K562 treated with DMSO at 1 percent for 12 hours (cell line): ENCODE data around the gene ZNF586. TPM values are rescaled to one million over a fixed set of nuclear protein-coding genes. Genes with fewer than 3 reads are reported as not detected.

Experiments
- total RNA-seq: library from RNA; unstranded; fragments of 300-600 nt; gene quantifications from 2 replicates; pipeline ENCODE4 v1.2.3, GENCODE V29; 2022; ENCODE audit not compliant: insufficient read depth

The ZNF586 gene
- 1.2 and 5.0 TPM in 2 replicates for total RNA-seq

DNA sequence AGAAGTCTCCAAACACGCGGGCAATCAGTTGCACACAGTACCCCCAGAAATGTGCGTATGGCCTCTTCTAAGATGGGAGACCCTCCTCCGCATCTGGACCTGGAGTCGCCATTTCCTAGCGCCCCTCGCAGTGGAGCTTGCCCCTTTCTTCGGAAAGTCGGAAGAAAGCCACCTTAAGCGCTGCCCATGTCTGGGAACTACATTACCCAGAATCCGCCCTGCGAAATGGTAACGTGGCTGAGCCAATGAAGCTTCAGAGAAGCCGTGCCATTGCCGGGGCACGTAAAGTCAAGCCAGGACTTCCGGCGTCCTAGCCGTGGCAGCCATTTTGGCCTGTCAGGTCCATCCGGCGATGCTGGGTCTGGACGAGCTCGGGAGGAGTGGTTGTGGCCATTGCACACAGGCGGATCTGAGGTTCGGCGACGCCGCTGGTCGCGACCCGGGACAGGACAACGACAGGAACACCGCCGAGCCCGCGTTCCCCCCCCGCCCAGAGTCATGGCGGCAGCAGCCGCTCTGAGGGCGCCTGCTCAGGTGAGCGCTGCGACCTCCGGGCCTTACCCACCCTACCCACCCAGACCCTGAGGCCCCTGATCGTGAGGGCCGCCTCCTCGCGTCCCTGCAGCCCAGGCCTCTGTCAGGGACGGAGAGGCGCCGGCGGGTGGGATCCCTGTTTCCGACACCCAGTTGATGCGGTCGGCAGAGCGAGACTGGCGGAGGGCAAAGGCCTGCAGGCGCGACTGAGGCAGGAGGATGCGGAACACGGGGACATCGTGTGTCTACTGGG is at the start of gene ZNF586:
ZNF586 (plus strand) TSS at position 332 of the 787 bp plus-strand sequence; CDS start at position 499, 167 bp downstream.

GRCh38 chr19:57746580-57747471 is 22.6 kb upstream of the ZNF586 start, which contains the start of gene ZNF776:
Gene ZNF776, plus strand, starts transcription at chr19:57746815. Its CDS starts 244 bp downstream, at chr19:57747059.

GRCh38 chr19:57814505-57815246 is 45.2 kb downstream of the ZNF586 start, which contains the start of gene ZNF552:
Gene ZNF552, minus strand, starts transcription at chr19:57814913. Its CDS starts 170 bp downstream, at chr19:57814743.

DNA sequence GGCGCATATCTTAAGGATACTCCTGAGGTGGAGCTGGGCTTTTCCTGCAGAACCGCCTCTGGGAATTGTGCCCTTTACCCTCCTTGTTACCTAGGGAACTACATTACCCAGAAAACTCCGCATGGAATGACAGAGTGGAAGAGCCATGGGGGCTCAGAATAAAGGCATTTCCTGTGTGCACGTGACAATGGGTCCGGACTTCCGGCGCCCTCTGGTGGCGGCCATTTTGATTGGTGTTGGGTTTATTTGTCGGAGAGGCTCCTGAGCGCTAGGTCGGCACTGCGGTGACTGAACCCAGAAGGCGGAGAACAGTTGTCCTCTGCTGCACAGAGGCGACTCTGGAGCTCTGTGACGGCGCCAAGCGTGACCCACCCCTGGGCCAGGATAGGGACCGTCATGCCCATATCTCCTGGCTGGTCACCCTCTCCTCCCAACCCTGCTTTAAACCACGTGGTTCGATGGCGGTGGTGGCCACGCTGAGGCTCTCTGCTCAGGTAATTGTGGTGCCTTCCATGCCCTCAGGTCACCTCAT is 60.7 kb downstream of the ZNF586 start, which contains the start of gene ZNF587B:
ZNF587B (plus strand) TSS at position 229 of the 532 bp plus-strand sequence; CDS start at position 459, 230 bp downstream.

Other genes with a start within 250 kb of the ZNF586 start
- gene ZNF549, start 242.3 kb upstream of the ZNF586 start, total RNA-seq: 0.16 TPM in 1 of 2 replicates, not detected in the other
- gene ZNF550, start 209.8 kb upstream of the ZNF586 start, total RNA-seq: 2.5 and 3.1 TPM in 2 replicates
- 1.3 and 2.0 TPM in 2 replicates for gene ZNF416, start 190.8 kb upstream of the ZNF586 start, total RNA-seq
- gene ZIK1, start 185.5 kb upstream of the ZNF586 start, total RNA-seq: 0.36 TPM in 1 of 2 replicates, not detected in the other
- gene ZNF530, start 169.8 kb upstream of the ZNF586 start, total RNA-seq: 5.8 and 6.7 TPM in 2 replicates
- 1.1 and 14.4 TPM in 2 replicates for gene ZNF134, start 155.4 kb upstream of the ZNF586 start, total RNA-seq
- gene ZNF211, start 136.5 kb upstream of the ZNF586 start, total RNA-seq: 2.7 and 6.6 TPM in 2 replicates
- not detected in 2 replicates for gene ZSCAN4, start 100.7 kb upstream of the ZNF586 start, total RNA-seq
- 1.1 and 5.0 TPM in 2 replicates for gene ZNF551, start 87.7 kb upstream of the ZNF586 start, total RNA-seq
- not detected in 2 replicates for gene ZNF154, start 60.5 kb upstream of the ZNF586 start, total RNA-seq
- gene ZNF671, start 42.1 kb upstream of the ZNF586 start, total RNA-seq: 0.44 and 0.84 TPM in 2 replicates
- 1.7 and 9.0 TPM in 2 replicates for gene ZNF776, start 22.9 kb upstream of the ZNF586 start, total RNA-seq
- 2.8 and 7.9 TPM in 2 replicates for gene ZNF552, start 45.2 kb downstream of the ZNF586 start, total RNA-seq
- gene ZNF587B, start 60.6 kb downstream of the ZNF586 start, total RNA-seq: 2.1 and 4.1 TPM in 2 replicates
- gene ZNF587, start 80.2 kb downstream of the ZNF586 start, total RNA-seq: 5.5 and 18.0 TPM in 2 replicates
- 1.4 and 4.3 TPM in 2 replicates for gene ZNF814, start 119.4 kb downstream of the ZNF586 start, total RNA-seq
- gene ZNF417, start 146.9 kb downstream of the ZNF586 start, total RNA-seq: 1.1 and 3.4 TPM in 2 replicates
- 0.49 TPM in 1 of 2 replicates, not detected in the other for gene ZNF418, start 165.7 kb downstream of the ZNF586 start, total RNA-seq
- 0.33 TPM in 1 of 2 replicates, not detected in the other for gene ZNF256, start 178.0 kb downstream of the ZNF586 start, total RNA-seq
- not detected in 2 replicates for gene C19orf18, start 204.9 kb downstream of the ZNF586 start, total RNA-seq
- 3.5 TPM in 1 of 2 replicates, not detected in the other for gene ZNF606, start 233.1 kb downstream of the ZNF586 start, total RNA-seq